ENCODE measurements around the gene BTF3. TPM values are rescaled to one million over a fixed set of nuclear protein-coding genes. Genes with fewer than 3 reads are reported as not detected.
"Not testable (repeated sequence)": the region's sequence is repeated elsewhere in the genome, so short reads cannot be mapped to it uniquely, and the experiment has no call there.

BTF3 gene
- 332 TPM for total RNA-seq

- DNase-seq, result peak; percentile 99
Observed at GRCh38 chr5:73498057-73498992, at the start of gene BTF3. Gene BTF3, plus strand, starts transcription at chr5:73498442. Its CDS starts 226 bp downstream, at chr5:73498668.

GRCh38 chr5:73448463-73449136 is 49.6 kb upstream of the BTF3 start, which contains the start of gene FOXD1:
Gene FOXD1, minus strand, starts transcription at chr5:73448777. Its CDS starts 415 bp downstream, at chr5:73448362.
- peak; percentile 96 for DNase-seq

DNA sequence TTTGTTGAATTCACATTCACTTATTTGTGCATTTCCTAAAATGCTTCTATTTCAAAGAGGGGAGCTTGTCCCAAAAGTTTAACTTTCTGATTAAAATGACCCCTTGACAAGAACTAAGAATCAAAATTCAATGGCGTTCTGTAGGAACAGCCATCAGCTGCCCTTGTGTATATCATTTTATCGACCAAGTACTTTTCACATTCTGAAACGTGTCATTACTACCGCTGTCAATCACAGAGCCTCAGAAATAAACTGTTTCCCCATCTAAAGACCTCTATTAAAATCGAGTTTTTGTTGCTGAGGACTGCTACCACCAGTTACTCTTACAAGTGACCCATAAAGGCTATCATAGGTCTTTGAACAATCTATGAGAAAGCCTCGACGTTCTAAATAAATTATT is 48.1 kb upstream of the BTF3 start:
- peak; percentile 26 for DNase-seq

DNA sequence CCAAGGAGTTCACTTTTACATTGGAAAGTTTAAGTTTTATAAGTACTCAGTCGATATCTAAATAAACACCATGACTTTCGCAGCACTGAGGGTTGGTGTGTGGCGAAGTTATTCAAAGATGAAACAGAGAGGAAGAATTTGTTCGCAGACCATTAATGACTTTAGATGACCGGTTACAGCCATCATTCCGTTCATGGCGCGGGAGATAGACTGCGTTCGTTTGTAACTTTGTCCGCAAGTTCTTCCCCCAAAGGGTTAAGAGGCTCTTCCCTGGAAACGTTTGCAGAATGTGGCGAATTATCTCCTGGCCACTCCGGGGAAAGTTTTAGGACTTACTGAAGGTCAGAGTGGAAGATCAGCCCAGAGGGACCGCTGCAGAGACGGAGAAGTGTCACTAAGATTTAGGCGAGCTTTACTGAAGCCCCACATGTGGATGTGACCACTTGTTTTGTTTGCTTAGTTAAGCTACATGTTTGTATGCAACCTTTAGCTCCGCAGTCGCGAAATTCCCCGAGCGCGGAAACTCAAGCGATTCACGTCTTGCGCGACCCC is 47.5 kb upstream of the BTF3 start:
- DNase-seq, result peak; percentile 67

GRCh38 chr5:73451224-73452130 is 46.8 kb upstream of the BTF3 start:
- DNase-seq, result peak; percentile 80

GRCh38 chr5:73452215-73452614 is 46.0 kb upstream of the BTF3 start:
- DNase-seq, result no peak

GRCh38 chr5:73454379-73455036 is 43.7 kb upstream of the BTF3 start:
- DNase-seq, result peak; percentile 75

DNA sequence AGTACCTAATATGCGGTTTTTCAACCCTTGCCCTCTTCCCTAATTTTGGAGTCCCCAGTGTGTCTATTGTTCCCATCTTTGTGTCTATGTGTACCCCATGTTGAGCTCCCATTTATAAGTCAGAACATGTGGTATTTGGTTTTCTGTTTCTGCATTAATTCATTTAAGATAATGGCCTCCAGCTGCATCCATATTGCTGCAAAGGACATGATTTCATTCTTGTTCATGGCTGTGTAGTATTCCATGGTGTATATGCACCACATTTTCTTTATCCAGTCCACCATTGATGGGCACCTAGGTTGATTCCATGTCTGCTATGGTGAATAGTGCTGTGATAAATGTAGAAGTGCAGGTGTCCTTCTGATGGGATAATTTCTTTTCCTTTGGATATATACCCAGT is 41.8 kb upstream of the BTF3 start:
- DNase-seq, result not testable (repeated sequence)

GRCh38 chr5:73459366-73459765 is 38.9 kb upstream of the BTF3 start:
- no peak for DNase-seq

DNA sequence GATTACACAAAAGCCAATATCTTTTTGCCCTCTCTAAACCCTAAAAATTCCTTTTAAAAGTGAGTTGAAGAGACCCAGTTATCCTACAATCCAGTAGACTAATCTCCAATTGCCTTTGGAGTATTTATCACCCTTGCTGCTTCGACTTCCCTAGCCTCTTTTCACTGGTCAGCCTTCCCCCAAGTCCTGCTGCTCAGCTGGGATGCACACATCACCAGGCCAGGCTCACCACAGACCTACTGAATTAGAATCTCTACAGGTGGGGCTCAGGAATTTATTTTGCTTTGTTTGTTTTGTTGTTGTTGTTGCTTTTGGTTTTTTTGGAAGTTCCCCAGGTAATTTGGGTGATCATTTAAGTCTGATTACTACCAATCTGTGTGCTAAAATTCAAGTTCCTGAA is 38.1 kb upstream of the BTF3 start:
- no peak for DNase-seq

- DNase-seq, result peak; percentile 95
Observed at GRCh38 chr5:73464016-73464745, 34.1 kb upstream of the BTF3 start.

- not testable (repeated sequence) for DNase-seq
Observed at GRCh38 chr5:73468638-73469037, 29.6 kb upstream of the BTF3 start.

DNA sequence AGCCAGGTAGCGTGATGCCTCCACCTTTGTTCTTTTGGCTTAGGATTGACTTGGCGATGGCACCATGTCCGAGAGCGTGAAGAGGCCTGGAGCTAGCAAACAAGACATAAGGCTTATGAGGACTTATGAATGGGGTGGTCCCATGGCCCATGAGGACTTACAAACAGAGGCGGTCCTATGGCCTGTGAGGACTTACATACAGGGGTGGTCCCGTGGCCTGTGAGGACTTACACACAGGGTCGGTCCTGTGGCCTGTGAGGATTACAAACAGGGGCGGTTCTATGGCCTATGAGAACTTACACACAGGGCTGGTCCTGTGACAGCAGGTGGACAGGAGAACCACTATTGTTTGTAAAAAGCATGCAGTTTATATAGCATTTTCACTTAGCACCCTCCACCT is 28.4 kb upstream of the BTF3 start:
- DNase-seq, result no peak

DNA sequence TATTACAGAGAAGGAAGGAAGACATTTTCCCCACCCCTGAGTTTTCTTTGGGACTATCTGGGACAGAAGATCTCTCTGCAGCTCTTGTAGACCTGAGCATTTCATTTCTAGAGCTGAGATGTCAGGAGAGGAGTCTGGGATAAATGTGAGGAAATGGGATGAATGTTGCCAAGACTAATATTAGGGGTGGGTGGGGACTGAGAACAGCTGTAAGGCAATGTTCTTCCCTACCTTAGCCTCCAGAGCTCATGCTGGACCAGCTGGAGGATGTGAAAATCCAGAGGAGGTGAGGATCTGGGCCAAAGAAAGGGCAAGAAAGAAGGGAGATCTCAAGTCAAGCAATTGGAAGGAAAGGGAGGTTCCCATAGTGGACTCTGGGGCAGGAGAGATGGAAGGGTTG is 26.6 kb upstream of the BTF3 start:
- DNase-seq, result no peak

- DNase-seq, result no peak
Observed at GRCh38 chr5:73472116-73472515, 26.1 kb upstream of the BTF3 start.

GRCh38 chr5:73480500-73480899 is 17.7 kb upstream of the BTF3 start:
- DNase-seq, result no peak

DNA sequence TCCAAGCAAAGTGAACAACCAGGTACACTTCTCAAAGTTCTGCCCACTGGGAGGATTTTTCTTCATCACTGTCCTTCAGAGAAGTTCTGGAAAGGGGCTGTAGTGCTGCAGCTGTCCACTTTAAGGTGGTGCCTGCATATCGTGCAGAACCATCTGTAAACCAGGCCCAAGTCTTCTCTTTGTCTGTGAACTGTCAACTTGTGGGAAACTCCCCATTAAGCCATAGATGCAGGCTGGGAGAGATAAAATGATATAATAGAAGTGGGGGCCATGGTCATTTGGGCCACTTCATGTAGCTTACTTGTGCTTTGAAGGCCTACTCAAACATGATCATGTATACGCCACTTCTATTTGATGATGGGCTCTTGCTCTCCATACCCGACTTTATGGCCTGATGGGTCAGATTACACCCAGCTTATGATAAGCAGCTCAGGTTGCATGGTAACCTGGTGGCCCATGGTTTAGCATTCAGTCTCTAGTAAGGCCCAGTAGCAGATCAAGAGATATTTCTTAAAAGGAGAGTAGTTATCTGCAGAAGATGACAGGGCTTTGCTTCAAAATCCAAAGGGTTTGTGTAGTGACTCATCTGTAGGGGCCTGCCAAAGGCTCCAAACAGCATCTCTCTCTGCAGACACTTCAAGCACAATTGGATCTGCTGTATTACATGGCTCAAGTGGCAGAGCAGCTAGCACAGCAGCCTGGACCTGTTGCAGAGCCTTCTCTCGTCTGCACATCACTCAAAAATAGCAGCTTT is 15.7 kb upstream of the BTF3 start:
- no peak for DNase-seq

- DNase-seq, result no peak
Observed at GRCh38 chr5:73483676-73484075, 14.6 kb upstream of the BTF3 start.

- DNase-seq, result no peak
Observed at GRCh38 chr5:73484511-73484910, 13.7 kb upstream of the BTF3 start.

DNA sequence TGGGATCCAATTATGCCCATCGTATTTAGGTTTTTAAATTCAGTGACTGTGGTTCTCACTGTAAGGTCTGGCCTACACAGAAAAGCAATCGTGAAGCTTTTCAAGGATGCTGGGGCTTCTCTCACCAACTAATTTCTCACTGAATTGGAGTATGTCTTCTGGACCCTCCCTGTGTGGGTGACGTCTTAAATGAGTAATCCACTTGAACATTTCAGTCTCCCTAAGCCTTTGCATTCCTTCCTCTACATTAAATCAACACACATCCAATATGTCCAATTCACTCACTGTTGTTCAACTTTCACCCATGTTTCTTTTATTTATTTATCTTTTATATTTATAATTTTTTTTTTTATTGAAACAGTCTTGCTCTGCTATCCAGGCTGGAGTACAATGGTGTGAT is 12.5 kb upstream of the BTF3 start:
- no peak for DNase-seq

Data from tongue (tissue), 2 donors.